Subcutaneous adipose tissue (tissue), 4 donors: ENCODE measurements around the gene CRACR2B. TPM values are rescaled to one million over a fixed set of nuclear protein-coding genes. Genes with fewer than 3 reads are reported as not detected.

Experiments used
- total RNA-seq, 4 donors: library from RNA; depleted of rRNA; stranded (reverse); fragments of >200 nt; gene quantifications; one replicate each; pipeline ENCODE4 v1.1.0, GENCODE V29; 2016
- TF ChIP-seq, protein P1 (sequence below): fragments of 450-650 bp; IDR thresholded peaks from one replicate; pipeline ENCODE4 v1.5.1; 2016; ENCODE audit warnings: low read depth, mild to moderate bottlenecking, control low read depth, antibody characterized with exemption, moderate library complexity

CRACR2B gene
- total RNA-seq, 4 donors from 2014 or later, result 2.3 to 44.6 (median 9.7) TPM

DNA sequence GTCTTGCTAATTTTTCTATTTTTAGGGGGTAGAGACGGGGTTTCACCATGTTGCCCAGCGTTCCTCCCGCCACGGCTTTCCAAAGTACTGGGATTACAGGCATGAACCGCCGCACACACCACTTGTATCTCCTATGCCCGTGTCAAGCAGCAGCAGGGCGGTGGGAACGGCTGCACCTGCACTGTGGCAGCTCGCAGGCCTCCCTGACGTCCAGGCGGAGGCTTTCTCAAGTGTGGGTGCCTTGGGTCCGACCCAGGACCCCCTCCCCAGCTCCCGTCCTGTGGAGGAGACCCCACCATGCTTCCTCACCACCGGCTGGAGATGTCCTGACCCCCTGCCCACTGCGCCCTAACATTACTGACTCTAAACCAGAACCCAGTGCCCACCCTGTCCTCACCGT is 40.7 kb downstream of the CRACR2B start:
- TF ChIP-seq, protein P1, sequence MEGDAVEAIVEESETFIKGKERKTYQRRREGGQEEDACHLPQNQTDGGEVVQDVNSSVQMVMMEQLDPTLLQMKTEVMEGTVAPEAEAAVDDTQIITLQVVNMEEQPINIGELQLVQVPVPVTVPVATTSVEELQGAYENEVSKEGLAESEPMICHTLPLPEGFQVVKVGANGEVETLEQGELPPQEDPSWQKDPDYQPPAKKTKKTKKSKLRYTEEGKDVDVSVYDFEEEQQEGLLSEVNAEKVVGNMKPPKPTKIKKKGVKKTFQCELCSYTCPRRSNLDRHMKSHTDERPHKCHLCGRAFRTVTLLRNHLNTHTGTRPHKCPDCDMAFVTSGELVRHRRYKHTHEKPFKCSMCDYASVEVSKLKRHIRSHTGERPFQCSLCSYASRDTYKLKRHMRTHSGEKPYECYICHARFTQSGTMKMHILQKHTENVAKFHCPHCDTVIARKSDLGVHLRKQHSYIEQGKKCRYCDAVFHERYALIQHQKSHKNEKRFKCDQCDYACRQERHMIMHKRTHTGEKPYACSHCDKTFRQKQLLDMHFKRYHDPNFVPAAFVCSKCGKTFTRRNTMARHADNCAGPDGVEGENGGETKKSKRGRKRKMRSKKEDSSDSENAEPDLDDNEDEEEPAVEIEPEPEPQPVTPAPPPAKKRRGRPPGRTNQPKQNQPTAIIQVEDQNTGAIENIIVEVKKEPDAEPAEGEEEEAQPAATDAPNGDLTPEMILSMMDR, result no peak

DNA sequence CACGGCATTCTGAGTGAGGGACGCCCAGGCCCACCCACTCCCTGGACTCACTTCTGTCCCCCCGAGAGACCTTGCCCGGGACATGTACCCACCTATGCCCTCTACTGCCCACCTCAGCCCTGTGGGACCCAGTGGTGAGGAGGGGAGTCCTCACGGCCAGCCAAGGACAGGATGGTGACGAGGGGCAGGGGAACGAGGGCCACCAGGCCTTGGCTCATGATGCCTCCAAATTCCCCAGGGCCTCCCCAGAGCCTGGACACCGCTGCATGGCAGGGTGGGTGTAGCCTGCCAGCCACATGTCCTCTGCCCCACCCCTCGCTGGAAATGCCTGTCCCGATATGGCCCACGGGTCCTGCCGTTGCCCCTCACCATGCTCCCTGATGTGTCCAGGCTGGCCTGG is 41.1 kb downstream of the CRACR2B start:
- TF ChIP-seq, protein P1, result no peak

DNA sequence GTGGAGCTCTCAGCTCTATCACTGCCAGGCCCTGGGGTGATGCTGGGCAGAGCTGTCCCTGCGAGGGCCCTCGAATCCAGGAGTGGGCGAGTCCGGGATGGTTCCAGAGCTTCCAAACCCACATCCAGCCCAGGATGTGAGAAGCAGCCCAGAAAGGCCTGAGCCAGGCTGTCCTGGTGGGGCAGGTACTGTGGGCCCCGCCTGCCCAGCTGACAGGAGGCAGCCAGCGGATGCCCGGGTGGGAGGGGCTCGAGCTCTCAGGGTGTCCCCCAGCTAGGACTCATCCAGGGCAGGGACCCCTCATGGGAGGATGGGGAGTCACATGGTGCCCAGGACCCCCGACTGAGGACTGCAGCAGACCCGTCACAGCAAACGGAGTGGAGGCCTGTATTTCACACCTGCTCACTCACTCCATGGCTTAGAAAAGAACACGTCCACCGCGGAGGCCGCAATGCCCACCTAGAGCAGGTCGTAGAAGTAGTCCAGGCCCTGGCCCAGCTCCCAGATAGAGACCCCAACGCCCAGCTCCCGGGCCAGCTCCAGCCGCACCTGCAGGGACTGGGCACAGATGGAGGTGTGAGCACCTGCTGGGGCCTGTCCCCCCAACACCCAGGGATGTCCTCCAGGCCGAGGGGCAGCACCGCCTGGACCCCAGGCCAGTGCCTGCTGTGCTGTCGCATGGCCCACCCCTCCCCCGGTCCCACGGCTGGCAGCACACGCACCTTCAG is 41.8 kb downstream of the CRACR2B start:
- TF ChIP-seq, protein P1, result no peak

DNA sequence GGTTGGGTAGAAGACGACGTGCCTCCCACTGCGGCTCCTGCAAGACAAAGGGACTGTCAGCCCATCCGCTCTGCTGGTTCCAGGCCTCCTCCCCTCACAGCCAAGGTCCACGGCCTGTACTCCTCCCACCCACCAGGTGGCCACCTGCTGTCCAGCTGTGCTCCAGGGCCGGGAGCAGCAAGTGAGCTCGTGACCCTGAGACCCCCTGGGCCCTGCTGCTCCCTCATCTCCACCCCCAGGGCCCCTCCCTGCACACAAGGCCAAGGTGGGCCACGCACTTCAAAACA is 42.4 kb downstream of the CRACR2B start:
- TF ChIP-seq, protein P1, result no peak

- TF ChIP-seq, protein P1, result no peak
Measured at GRCh38 chr11:870418-870817, 42.7 kb downstream of the CRACR2B start.

- TF ChIP-seq, protein P1, result no peak
Measured at GRCh38 chr11:871472-871871, 43.8 kb downstream of the CRACR2B start.

GRCh38 chr11:872799-873198 is 45.1 kb downstream of the CRACR2B start:
- TF ChIP-seq, protein P1, result no peak
